Suprapubic skin (tissue), 4 donors: Measurements from ENCODE around the gene ADI1. TPM values are rescaled to one million over a fixed set of nuclear protein-coding genes. Genes with fewer than 3 reads are reported as not detected.
"Not testable (repeated sequence)": the region's sequence is repeated elsewhere in the genome, so short reads cannot be mapped to it uniquely, and the experiment has no call there.

Experiments
- DNase-seq, 2 donors: peaks; one replicate each; pipeline ENCODE4 v3.0.0-alpha.2; 2019; ENCODE audit warnings: low spot score in 2 of 2
- H3K27ac ChIP-seq: fragments of 200-600 bp; sonication (generic); one replicate; pipeline ENCODE4 v1.5.1; 2019
- H3K27me3 ChIP-seq: fragments of 200-600 bp; sonication (generic); one replicate; pipeline ENCODE4 v1.5.1; 2019
- H3K36me3 ChIP-seq: fragments of 200-600 bp; sonication (generic); one replicate; pipeline ENCODE4 v1.5.1; 2019
- H3K4me1 ChIP-seq: fragments of 200-600 bp; sonication (generic); one replicate; pipeline ENCODE4 v1.5.1; 2019
- H3K4me3 ChIP-seq: fragments of 200-600 bp; sonication (generic); one replicate; pipeline ENCODE4 v1.5.1; 2019; ENCODE audit warnings: mild to moderate bottlenecking
- H3K9me3 ChIP-seq: fragments of 200-600 bp; sonication (generic); one replicate; pipeline ENCODE4 v1.5.1; 2019
- EP300 ChIP-seq: sonication (generic); formaldehyde crosslinking; IDR thresholded peaks from one replicate; pipeline ENCODE4 v1.6.1; 2017; ENCODE audit warnings: antibody characterized with exemption
- POLR2A ChIP-seq, 2 donors: fragments of 450-650 bp; IDR thresholded peaks; one replicate each; pipeline ENCODE4 v1.6.1; 2017; ENCODE audit warnings: antibody characterized with exemption in 2 of 2, mild to moderate bottlenecking in 2 of 2, moderate library complexity in 2 of 2
- POLR2AphosphoS5 ChIP-seq, 3 donors: sonication (generic); formaldehyde crosslinking; IDR thresholded peaks; one replicate each; pipeline ENCODE4 v1.6.1; 2017; ENCODE audit warnings: antibody characterized with exemption in 3 of 3
- WGBS: methylation state at CpG from one replicate; pipeline ENCODE4 v1.1.5; 2018; 5-methylcytosine and 5-hydroxymethylcytosine counted together
- total RNA-seq, 4 donors: library from RNA; depleted of rRNA; stranded (reverse); fragments of >200 nt; gene quantifications; one replicate each; pipeline ENCODE4 v1.1.0, GENCODE V29; 2016
- TF ChIP-seq, protein P1 (sequence below), 2 donors: fragments of 200-600 bp in 1 of 2; fragments of 450-650 bp in 1 of 2; sonication (generic) in 1 of 2; IDR thresholded peaks; one replicate each; pipeline ENCODE4 v1.5.1; 2016 to 2019; ENCODE audit warnings: antibody characterized with exemption in 2 of 2, mild to moderate bottlenecking in 1 of 2, moderate library complexity in 1 of 2

ADI1 gene
- total RNA-seq, 4 donors from 2014 or later, result 39.2 to 54.4 (median 45.4) TPM

DNA sequence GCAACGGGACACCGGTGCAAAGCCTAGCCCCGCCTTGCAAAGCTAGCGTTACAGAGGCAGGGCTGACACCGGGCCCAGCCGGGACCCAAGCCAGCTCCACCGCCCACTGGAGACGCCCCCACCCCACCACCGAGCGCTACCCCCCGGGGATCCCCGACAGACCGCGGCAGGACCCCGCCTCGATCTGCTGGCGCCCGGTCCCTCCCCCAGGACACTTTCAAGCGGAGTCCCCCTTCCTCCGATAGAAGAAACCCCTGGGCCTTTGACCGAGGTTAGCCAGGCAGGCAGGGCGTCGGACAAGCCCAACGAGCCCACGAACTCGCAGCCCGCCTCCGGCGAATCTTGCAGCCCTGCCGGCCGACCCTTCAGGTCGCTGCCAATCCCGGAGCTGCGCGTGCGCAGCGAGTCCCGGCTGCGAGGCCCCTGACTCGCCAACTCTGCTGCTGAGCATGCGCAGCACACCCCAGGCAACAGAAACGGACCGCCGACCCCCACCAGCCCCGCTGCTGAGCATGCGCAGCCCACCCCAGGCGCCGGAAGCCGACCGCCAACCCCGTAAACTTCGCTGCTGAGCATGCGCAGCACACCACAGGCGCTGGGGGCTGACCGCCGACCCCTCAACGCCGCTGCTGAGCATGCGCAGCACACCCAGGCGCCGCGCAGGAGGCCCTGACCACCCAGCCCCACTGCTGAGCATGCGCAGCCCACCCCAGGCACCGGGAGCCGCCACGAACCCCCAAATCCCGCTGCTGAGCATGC, 656 bp downstream of the ADI1 start:
- H3K4me1 ChIP-seq, result peaks cover 31% of the 10 kb centered on the region
- no peaks in the 10 kb centered on the region for H3K9me3 ChIP-seq
- DNase-seq, result peak; percentile 97 to 98
- H3K36me3 ChIP-seq, result peaks cover 8% of the 10 kb centered on the region
- WGBS, result 1% methylated on average over 27 of the region's 67 CpGs
- H3K27ac ChIP-seq, result peak overlapping the region; percentile 98
- H3K4me3 ChIP-seq, result peak overlapping the region; percentile 81
- TF ChIP-seq POLR2A (IDR thresholded peaks at IDR 0.05) (peak in 1 of 2 donors; percentile 44), POLR2AphosphoS5 (IDR thresholded peaks at IDR 0.05) (peak in 1 of 3 donors; percentile 6), EP300 (no peak)
- H3K27me3 ChIP-seq, result no peaks in the 10 kb centered on the region

DNA sequence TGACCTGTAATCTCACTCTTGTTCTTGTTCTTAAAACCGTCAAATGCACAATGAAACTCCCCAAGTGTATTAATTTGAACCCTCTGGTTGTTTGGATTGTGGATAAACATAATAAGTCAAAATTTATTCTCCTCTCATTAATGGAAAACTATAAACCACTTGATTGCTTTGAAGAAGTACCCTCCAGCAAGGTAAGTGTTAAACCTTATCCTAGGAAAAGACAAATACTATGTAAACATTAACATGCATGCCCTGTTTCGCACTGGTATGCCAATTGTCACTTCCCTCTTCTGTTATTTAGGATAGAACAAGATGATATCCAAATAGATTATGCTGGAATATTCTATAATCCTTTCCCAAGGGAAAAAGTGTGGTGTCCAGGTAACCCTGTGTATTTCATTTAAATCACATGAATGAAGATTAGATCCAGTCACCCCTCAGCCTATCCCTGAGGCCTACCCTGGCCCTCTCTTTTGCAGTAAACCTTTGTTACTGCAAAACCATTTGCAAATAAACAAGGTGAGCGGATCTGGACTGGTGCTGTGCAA, 1.3 kb downstream of the ADI1 start:
- 32% methylated on average over 3 of the region's 3 CpGs for WGBS
- no peak for TF ChIP-seq POLR2AphosphoS5 (IDR thresholded peaks at IDR 0.05)
- peaks cover 15% of the 10 kb centered on the region for H3K36me3 ChIP-seq
- no peak for DNase-seq
- H3K4me3 ChIP-seq, result peak overlapping the region; percentile 81
- peaks cover 26% of the 10 kb centered on the region for H3K4me1 ChIP-seq
- no peaks in the 10 kb centered on the region for H3K9me3 ChIP-seq
- H3K27me3 ChIP-seq, result no peaks in the 10 kb centered on the region
- peak overlapping the region; percentile 98 for H3K27ac ChIP-seq

DNA sequence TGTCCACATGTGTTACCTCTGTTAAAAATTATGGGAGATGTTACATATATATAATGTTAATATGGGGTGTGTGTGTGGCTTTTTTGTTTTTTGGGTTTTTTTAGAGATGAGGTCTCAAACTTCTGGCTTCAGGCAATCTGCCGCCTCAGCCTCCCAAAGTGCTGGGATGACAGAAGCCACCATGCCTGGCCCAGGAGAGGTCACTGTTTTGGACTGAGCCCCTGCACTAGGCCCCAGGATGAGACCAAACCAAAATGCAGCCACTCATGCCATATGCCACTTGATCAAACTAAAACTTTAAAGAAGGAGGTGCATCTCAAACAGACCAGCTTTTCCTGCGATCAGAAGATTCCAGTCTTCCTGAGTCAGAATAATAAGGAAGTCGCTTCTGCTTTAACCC, 2.5 kb downstream of the ADI1 start:
- TF ChIP-seq POLR2AphosphoS5 (IDR thresholded peaks at IDR 0.05), result no peak
- TF ChIP-seq, protein P1, sequence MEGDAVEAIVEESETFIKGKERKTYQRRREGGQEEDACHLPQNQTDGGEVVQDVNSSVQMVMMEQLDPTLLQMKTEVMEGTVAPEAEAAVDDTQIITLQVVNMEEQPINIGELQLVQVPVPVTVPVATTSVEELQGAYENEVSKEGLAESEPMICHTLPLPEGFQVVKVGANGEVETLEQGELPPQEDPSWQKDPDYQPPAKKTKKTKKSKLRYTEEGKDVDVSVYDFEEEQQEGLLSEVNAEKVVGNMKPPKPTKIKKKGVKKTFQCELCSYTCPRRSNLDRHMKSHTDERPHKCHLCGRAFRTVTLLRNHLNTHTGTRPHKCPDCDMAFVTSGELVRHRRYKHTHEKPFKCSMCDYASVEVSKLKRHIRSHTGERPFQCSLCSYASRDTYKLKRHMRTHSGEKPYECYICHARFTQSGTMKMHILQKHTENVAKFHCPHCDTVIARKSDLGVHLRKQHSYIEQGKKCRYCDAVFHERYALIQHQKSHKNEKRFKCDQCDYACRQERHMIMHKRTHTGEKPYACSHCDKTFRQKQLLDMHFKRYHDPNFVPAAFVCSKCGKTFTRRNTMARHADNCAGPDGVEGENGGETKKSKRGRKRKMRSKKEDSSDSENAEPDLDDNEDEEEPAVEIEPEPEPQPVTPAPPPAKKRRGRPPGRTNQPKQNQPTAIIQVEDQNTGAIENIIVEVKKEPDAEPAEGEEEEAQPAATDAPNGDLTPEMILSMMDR (IDR thresholded peaks at IDR 0.05), result no peak
- no peak for TF ChIP-seq POLR2A (IDR thresholded peaks at IDR 0.05)
- TF ChIP-seq EP300, result no peak
- H3K9me3 ChIP-seq, result no peaks in the 10 kb centered on the region
- 97% methylated on average over 3 of the region's 3 CpGs for WGBS
- H3K4me3 ChIP-seq, result no peak overlapping the region
- H3K36me3 ChIP-seq, result peaks cover 27% of the 10 kb centered on the region
- H3K27me3 ChIP-seq, result no peaks in the 10 kb centered on the region
- peak in 1 of 2 donors; percentile 53 for DNase-seq
- no peak overlapping the region for H3K27ac ChIP-seq
- H3K4me1 ChIP-seq, result peaks cover 20% of the 10 kb centered on the region

DNA sequence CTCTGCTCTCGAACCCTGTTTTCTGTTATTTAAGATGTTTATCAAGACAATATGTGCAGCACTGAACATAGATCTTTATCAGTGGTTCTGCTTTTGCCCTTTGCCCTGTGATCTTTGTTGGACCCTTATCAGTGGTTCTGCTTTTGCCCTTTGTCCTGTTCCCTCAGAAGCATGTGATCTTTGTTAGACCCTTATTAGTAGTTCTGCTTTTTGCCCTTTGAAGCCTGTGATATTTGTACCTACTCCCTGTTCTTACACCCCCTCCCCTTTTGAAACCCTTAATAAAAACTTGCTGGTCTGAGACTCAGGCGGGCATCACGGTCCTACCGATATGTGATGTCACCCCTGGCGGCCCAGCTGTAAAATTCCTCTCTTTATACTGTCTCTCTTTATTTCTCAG, 3.9 kb downstream of the ADI1 start:
- 85% methylated on average over 5 of the region's 5 CpGs for WGBS
- not testable (repeated sequence) for H3K27me3 ChIP-seq, DNase-seq, H3K9me3 ChIP-seq, H3K27ac ChIP-seq, H3K4me3 ChIP-seq
- Histone ChIP-seq H3K4me1 (peaks cover 18% of the 10 kb centered on the region), H3K36me3 (peaks cover 38% of the 10 kb centered on the region)

DNA sequence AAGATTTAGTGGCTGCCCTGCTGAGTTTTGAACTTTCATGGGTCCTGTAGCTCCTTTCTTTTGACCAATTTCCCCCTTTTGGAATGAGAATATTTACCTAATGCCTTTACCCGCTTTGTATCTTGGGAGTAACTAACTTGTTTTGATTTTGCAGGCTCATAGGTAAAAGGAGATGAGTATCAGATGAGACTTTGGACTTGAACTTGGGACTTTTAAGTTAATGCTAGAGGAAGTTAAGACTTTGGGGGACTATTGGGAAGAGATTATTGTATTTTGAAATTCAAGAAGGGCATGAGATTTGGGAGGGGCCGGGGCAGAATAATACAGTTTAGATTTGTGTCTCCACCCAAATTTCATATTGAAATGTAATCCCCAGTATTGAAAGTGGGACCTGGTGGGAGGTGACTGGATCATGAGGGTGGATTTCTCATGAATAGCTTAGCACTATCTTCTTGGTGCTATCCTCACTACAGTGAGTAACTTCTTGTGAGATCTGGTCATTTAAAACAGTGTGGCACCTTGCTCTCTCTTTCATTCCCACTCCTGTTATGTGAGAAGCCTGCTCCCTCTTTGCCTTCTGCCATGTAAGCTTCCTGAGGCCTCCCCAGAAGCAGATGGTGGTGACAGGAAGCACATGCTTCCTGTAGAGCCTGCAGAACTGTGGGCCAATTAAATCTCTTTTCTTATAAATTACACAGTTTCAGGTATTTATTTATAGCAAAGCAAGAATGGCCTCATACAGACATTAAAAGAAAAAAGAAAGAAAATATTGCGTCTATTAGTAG, 6.1 kb downstream of the ADI1 start:
- no peak for DNase-seq
- H3K36me3 ChIP-seq, result peaks cover 49% of the 10 kb centered on the region
- H3K4me3 ChIP-seq, result no peak overlapping the region
- H3K4me1 ChIP-seq, result peaks cover 6% of the 10 kb centered on the region
- WGBS, result 97% methylated on average over 3 of the region's 3 CpGs
- H3K9me3 ChIP-seq, result no peaks in the 10 kb centered on the region
- TF ChIP-seq POLR2A (IDR thresholded peaks at IDR 0.05), result no peak
- no peak for TF ChIP-seq POLR2AphosphoS5 (IDR thresholded peaks at IDR 0.05)
- TF ChIP-seq EP300, result no peak
- TF ChIP-seq, protein P1 (IDR thresholded peaks at IDR 0.05), result no peak
- no peaks in the 10 kb centered on the region for H3K27me3 ChIP-seq
- no peak overlapping the region for H3K27ac ChIP-seq

DNA sequence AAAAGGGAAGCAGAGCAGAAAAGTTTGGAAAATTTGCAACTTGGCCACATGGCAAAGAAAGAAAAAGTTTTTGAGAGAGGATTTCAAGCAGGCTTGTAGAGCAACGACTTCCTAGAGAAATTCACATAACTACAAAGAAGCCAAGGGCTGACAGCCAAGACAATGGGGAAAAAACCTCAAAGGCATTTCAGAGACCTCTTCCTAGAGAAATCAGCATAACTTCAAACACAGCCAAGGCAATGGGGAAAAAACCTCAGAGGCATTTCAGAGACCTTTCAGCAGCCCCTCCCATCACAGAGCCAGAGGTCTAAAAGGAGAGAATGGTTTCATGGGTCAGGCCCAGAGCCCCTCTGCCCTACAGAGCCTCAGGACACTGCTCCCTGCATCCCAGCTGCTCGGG, 7.2 kb downstream of the ADI1 start:
- H3K9me3 ChIP-seq, result no peaks in the 10 kb centered on the region
- 63% methylated on average over 2 of the region's 2 CpGs for WGBS
- no peak overlapping the region for H3K27ac ChIP-seq
- no peaks in the 10 kb centered on the region for H3K27me3 ChIP-seq
- H3K4me3 ChIP-seq, result no peak overlapping the region
- TF ChIP-seq POLR2AphosphoS5 (IDR thresholded peaks at IDR 0.05) (no peak), EP300 (no peak)
- TF ChIP-seq, protein P1 (IDR thresholded peaks at IDR 0.05), result no peak
- DNase-seq, result no peak
- no peaks in the 10 kb centered on the region for H3K4me1 ChIP-seq
- peaks cover 54% of the 10 kb centered on the region for H3K36me3 ChIP-seq
